GM12872 (cell line): ENCODE results near the gene CTIF.

ENCODE experiments used
- CTCF ChIP-seq: IDR thresholded peaks from 3 replicates; pipeline ENCODE4 v1.5.1; 2011; ENCODE audit warnings: low read depth, mild to moderate bottlenecking, low read length, moderate library complexity; ENCODE audit not compliant: insufficient read depth

CTIF gene

DNA sequence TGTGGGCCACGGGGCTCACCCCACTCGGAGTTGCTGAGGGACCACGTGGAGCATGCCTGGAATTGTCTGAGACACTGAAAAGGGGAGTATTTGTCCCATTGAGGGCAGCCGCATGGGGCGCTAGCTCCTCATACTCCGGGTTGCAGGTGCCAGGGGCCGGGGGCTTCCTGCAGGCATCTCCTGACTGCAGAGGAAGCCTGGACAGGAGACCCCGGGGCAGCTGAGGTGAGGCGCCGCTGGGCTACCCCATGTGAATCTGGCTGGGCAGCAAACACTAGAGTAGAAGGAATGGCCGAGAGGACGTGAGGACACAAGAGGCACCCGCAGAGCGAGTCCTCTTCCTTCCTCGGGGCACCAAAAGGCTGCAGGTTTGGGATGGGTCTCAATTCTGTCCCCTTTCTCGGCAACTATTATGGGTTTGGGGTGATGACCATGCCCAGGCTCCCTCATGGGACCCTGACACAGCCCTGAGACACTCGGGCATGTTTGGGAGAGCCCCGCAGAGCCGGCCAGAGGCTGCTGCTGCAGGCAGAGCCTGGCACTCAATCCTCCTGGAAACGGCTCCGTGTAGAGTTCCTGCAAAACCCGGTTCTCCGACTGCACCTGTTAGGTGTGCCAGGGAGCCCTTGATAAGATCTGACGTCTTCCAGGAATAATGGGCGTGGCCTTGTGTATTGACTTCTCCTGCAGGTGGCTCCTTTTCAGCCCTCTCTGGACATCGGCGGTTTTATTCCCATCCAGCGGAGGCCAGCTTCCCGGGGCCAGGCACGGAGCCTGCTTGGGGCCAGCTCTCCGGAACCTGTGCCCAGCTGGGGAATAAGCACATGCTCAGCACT, 77.0 kb downstream of the CTIF start:
- TF ChIP-seq CTCF, result no peak

GRCh38 chr18:48616484-48617255, 77.8 kb downstream of the CTIF start:
- no peak for TF ChIP-seq CTCF

DNA sequence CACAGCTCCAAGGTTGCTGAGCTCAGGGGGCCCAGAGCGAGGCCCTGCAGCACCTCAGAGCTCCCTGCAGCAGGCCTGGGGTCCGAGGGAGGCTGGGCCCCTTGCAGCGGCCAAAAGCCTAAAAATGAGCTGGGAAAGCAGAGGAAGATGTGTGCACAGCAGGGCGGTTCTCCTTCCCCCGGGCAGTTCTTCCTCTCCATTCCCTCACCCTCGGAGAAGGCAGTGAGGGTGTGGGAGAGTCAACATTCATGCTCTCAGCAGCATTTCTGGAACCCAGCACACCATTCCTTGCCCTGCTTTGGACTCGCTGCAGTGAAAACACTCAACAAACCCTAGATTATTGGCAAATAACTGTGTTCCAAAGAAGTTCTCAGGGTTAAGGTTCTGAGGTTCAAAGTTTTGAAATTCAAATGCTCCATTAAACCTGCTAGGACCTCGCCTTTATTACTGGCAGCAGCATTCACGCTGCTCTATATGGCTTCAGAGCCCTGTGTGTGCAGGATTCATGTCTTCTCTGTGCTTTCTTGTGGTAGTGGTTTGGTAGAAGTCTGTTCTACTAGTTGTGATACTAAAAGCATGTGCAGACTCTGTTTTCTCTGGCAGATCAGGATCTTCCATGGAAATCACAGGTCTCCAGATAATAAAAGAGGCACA, 79.1 kb downstream of the CTIF start:
- no peak for TF ChIP-seq CTCF

DNA sequence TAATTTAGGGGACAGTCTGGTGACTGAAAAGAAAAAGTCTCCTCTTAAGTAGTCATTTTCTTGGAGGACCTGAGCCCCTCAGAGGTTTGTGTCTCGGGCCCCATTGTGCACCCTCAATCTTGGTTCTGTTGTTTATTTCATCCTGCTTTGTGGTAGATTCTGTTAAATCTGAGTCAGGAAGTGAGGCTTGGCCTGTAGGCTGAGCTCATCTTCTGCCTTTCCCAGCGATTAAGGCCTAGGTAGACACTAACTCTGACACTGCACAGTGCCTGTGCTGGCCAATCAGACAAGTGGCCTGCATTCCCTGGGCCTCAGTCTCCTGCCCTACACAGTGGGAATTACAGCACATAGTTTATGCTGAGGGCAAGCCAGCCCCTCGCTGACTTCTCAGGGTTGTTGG, 80.2 kb downstream of the CTIF start:
- TF ChIP-seq CTCF, result no peak

GRCh38 chr18:48619501-48619900, 80.7 kb downstream of the CTIF start:
- TF ChIP-seq CTCF, result no peak

- no peak for TF ChIP-seq CTCF
Measured at GRCh38 chr18:48620071-48620470, 81.2 kb downstream of the CTIF start.

DNA sequence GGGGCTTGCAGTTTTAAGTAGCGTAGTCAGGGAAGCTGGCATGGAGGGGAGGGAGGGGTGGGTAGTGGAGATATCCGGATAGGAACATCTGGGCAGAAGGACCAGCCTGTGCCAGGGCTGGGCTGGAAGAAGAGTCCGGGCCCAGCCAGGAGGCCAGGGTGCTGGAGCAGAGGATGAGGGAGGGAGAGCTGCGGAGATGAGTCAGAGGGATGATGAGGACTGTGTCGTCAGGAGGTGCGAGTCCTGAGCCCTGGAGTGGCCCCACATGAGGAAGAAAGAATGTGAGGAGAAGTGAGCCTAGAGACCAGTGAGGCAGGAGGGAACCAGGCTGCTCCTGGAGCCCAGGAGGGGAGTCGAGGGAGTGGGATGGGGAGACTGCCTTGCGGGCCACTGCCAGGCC, 82.4 kb downstream of the CTIF start:
- TF ChIP-seq CTCF, result no peak
